CD14-positive monocyte (primary cell): Measurements from ENCODE around the gene NR1D1. TPM values are rescaled to one million over a fixed set of nuclear protein-coding genes. Genes with fewer than 3 reads are reported as not detected.

Source experiments
- DNase-seq, 3 donors: peaks; one replicate each; pipeline ENCODE4 v3.0.0-alpha.2; 2011 to 2022
- H2AFZ ChIP-seq: 2 replicates; pipeline ENCODE4 v1.6.0; 2012; ENCODE audit warnings: mild to moderate bottlenecking, low read depth, low read length, inconsistent platforms; ENCODE audit not compliant: insufficient read depth, poor library complexity, severe bottlenecking
- H3K27ac ChIP-seq, 2 donors: 1 replicate in 1 of 2; 2 replicates in 1 of 2; pipeline ENCODE4 v1.5.1; 2012 to 2013; ENCODE audit warnings: low read length in 2 of 2, control low read depth in 1 of 2, inconsistent platforms in 1 of 2, low read depth in 1 of 2, mild to moderate bottlenecking in 1 of 2
- H3K27me3 ChIP-seq, 2 donors: one replicate each; pipeline versions ENCODE4 v1.6.0 to v1.6.1; 2011 to 2013; ENCODE audit warnings: low read length in 2 of 2; ENCODE audit not compliant: control insufficient read depth in 2 of 2, insufficient read depth in 2 of 2
- H3K36me3 ChIP-seq, 2 donors: replicated peaks in 1 of 2; 1 replicate in 1 of 2; 2 replicates in 1 of 2; pipeline versions ENCODE4 v1.5.1 to v1.6.1; 2012 to 2013; ENCODE audit warnings: low read length in 2 of 2, control low read depth in 1 of 2, inconsistent platforms in 1 of 2, mild to moderate bottlenecking in 1 of 2; ENCODE audit not compliant: insufficient read depth in 2 of 2, control insufficient read depth in 1 of 2
- H3K4me1 ChIP-seq, 2 donors: 1 replicate in 1 of 2; 2 replicates in 1 of 2; pipeline versions ENCODE4 v1.5.1 to v1.6.1; 2012 to 2013; ENCODE audit warnings: low read length in 2 of 2, control low read depth in 1 of 2, inconsistent platforms in 1 of 2, mild to moderate bottlenecking in 1 of 2, moderate library complexity in 1 of 2; ENCODE audit not compliant: insufficient read depth in 2 of 2, control insufficient read depth in 1 of 2
- H3K4me2 ChIP-seq: replicated peaks from 2 replicates; pipeline ENCODE3; 2012; ENCODE audit warnings: low read length, moderate library complexity, mild to moderate bottlenecking; ENCODE audit not compliant: poor library complexity, severe bottlenecking; ENCODE audit errors: extremely low read depth
- H3K4me3 ChIP-seq, 3 experiments: fragments of 200-600 bp in 1 of 3; sonication (generic) in 1 of 3; replicated peaks in 1 of 3; 1 replicate in 2 of 3; 2 replicates in 1 of 3; pipeline ENCODE4 v1.5.1; 2011 to 2013; ENCODE audit warnings: low read length in 3 of 3, mild to moderate bottlenecking in 3 of 3, control low read depth in 2 of 3, low read depth in 2 of 3, inconsistent platforms in 1 of 3, moderate library complexity in 1 of 3
- H3K79me2 ChIP-seq: 2 replicates; pipeline ENCODE4 v1.6.0; 2012; ENCODE audit warnings: mild to moderate bottlenecking, control low read depth, inconsistent platforms, low read length, moderate library complexity; ENCODE audit not compliant: insufficient read depth
- H3K9ac ChIP-seq: 2 replicates; pipeline ENCODE4 v1.6.0; 2017; ENCODE audit warnings: low read length, mild to moderate bottlenecking; ENCODE audit not compliant: insufficient read depth, poor library complexity, severe bottlenecking
- H3K9me3 ChIP-seq, 2 donors: replicated peaks in 1 of 2; 1 replicate in 1 of 2; 2 replicates in 1 of 2; pipeline versions ENCODE4 v1.5.1 to v1.6.1; 2012 to 2013; ENCODE audit warnings: low read length in 2 of 2, control low read depth in 1 of 2; ENCODE audit not compliant: control insufficient read depth in 1 of 2, insufficient read depth in 1 of 2
- H4K20me1 ChIP-seq: 2 replicates; pipeline ENCODE4 v1.6.0; 2012; ENCODE audit warnings: mild to moderate bottlenecking, low read length, control low read depth, moderate library complexity; ENCODE audit not compliant: insufficient read depth
- H3K27ac Mint-ChIP-seq, 7 donors: one replicate each; pipeline ENCODE4 v1.8.0; 2020; ENCODE audit warnings: mild to moderate bottlenecking in 7 of 7, mixed read lengths in 7 of 7, moderate library complexity in 6 of 7, inconsistent platforms in 2 of 7
- H3K27me3 Mint-ChIP-seq, 3 donors: one replicate each; pipeline ENCODE4 v1.8.0; 2021 to 2022; ENCODE audit warnings: low read depth in 3 of 3, mild to moderate bottlenecking in 3 of 3, mixed read lengths in 3 of 3, moderate library complexity in 3 of 3, inconsistent platforms in 1 of 3
- H3K36me3 Mint-ChIP-seq, 2 donors: one replicate each; pipeline ENCODE4 v1.8.0; 2020; ENCODE audit warnings: mixed read lengths in 2 of 2, inconsistent platforms in 1 of 2, mild to moderate bottlenecking in 1 of 2
- H3K4me1 Mint-ChIP-seq: one replicate; pipeline ENCODE4 v1.8.0; 2020; ENCODE audit warnings: mild to moderate bottlenecking, mixed read lengths
- H3K4me3 Mint-ChIP-seq, 2 donors: one replicate each; pipeline ENCODE4 v1.8.0; 2020; ENCODE audit warnings: mild to moderate bottlenecking in 2 of 2, mixed read lengths in 2 of 2, moderate library complexity in 1 of 2
- H3K9me3 Mint-ChIP-seq, 7 donors: one replicate each; pipeline ENCODE4 v1.8.0; 2020 to 2022; ENCODE audit warnings: mixed read lengths in 7 of 7, mild to moderate bottlenecking in 6 of 7, moderate library complexity in 6 of 7, inconsistent platforms in 2 of 7
- WGBS: methylation state at CpG from one replicate; pipeline ENCODE4 v1.1.5; 2013; ENCODE audit warnings: missing lambda C conversion rate; ENCODE audit not compliant: insufficient coverage; 5-methylcytosine and 5-hydroxymethylcytosine counted together
- intact Hi-C, 2 donors: fragments of 100-400 bp; cut with micrococcal nuclease; formaldehyde crosslinking; loops; one replicate each; pipeline versions ENCODE4 v1.15.0 to v1.15.1; 2023
- polyA plus RNA-seq, 3 donors: library from polyadenylated mRNA; depleted of rRNA in 1 of 3; unstranded in 2 of 3; stranded (reverse) in 1 of 3; fragments of 300-500 nt in 2 of 3; fragments of >200 nt in 1 of 3; fragmentation: Illumina TruSeq in 2 of 3; gene quantifications; 1 replicate in 2 of 3; 2 replicates in 1 of 3; pipeline ENCODE4 v1.2.3, GENCODE V29; 2012 to 2021
- TF ChIP-seq, protein P1 (sequence below): fragments of 200-600 bp; IDR thresholded peaks from one replicate; pipeline ENCODE4 v1.8.0; 2022; ENCODE audit warnings: antibody characterized with exemption, mild to moderate bottlenecking

NR1D1 gene
- polyA plus RNA-seq, 3 donors, result 0.28 to 4.9 (median 0.31) TPM

DNA sequence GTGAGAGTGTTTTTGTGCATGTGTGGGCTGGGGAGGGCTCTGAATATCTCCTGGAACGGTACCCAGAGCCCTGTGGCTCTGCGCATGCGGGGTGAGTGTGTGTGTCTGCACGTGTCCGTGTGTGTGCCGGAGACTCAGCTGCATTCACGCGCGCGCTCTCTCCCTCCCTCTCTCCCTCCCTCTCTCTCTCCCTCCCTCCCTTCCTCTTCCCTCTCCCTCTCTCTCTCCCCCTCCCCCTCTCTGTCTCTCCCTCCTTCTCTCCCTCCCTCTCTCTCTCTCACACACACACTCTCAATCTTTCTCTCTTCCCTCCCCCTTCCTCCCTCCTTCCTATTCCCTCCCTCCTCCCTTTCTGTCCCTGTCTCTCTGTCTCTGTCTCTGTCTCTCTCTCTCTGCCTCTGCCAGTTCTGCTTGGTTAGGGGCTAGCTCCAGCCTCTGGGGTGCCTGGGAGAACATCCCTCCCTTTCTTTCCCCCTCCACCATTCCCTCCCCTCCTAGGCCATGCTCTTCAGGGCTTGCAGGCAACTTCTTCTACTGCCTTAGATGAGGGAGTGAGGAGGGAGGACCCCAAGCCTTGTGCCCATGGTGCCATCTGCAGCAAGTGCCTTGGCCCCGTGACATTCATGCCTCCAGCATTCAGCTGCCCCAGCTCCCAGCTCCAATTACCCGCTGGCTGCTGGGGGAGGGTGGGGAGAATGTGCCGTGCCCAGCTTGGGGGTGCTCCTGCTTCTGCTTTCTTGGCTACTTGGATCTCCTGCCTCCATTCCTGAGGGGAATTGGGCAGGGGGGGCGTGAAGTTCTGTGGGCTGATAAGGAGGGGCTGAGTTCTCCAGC is 31.3 kb downstream of the NR1D1 start:
- peak overlapping the region; percentile 42 for H3K9ac ChIP-seq
- H3K4me1 ChIP-seq, result peaks cover 59 to 67% of the 10 kb centered on the region in 2 donors
- H3K4me3 ChIP-seq, result peak overlapping the region; percentile 23 to 76 (median 37)
- peak overlapping the region; percentile 40 for H2AFZ ChIP-seq
- no peaks in the 10 kb centered on the region for H3K27me3 ChIP-seq
- H3K4me2 ChIP-seq, result peak overlapping the region; percentile 84
- peaks cover 0 to 5% of the 10 kb centered on the region in 2 donors for H3K36me3 ChIP-seq
- peaks cover 95% of the 10 kb centered on the region for H4K20me1 ChIP-seq
- TF ChIP-seq, protein P1, sequence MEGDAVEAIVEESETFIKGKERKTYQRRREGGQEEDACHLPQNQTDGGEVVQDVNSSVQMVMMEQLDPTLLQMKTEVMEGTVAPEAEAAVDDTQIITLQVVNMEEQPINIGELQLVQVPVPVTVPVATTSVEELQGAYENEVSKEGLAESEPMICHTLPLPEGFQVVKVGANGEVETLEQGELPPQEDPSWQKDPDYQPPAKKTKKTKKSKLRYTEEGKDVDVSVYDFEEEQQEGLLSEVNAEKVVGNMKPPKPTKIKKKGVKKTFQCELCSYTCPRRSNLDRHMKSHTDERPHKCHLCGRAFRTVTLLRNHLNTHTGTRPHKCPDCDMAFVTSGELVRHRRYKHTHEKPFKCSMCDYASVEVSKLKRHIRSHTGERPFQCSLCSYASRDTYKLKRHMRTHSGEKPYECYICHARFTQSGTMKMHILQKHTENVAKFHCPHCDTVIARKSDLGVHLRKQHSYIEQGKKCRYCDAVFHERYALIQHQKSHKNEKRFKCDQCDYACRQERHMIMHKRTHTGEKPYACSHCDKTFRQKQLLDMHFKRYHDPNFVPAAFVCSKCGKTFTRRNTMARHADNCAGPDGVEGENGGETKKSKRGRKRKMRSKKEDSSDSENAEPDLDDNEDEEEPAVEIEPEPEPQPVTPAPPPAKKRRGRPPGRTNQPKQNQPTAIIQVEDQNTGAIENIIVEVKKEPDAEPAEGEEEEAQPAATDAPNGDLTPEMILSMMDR, result no peak
- DNase-seq, result peak; percentile 48 to 59 (median 56)
- intact Hi-C loops, result no loop called here
- H3K36me3 Mint-ChIP-seq, result peaks cover 4 to 6% of the 10 kb centered on the region in 2 donors
- no peak overlapping the region for H3K27ac ChIP-seq
- no peaks in the 10 kb centered on the region for H3K9me3 Mint-ChIP-seq
- peaks cover 94% of the 10 kb centered on the region for H3K79me2 ChIP-seq
- peak overlapping the region; percentile 85 to 96 for H3K4me3 Mint-ChIP-seq
- H3K4me1 Mint-ChIP-seq, result peaks cover 75% of the 10 kb centered on the region
- peak overlapping the region; percentile 8 to 85 (median 68) for H3K27ac Mint-ChIP-seq
- 2% methylated on average over 9 of the region's 14 CpGs for WGBS
- no peaks in the 10 kb centered on the region for H3K9me3 ChIP-seq
- peaks cover 0 to 2% (median 2%) of the 10 kb centered on the region in 3 donors for H3K27me3 Mint-ChIP-seq

GRCh38 chr17:40068584-40068916 is 31.8 kb downstream of the NR1D1 start:
- H3K4me1 Mint-ChIP-seq, result peaks cover 80% of the 10 kb centered on the region
- DNase-seq, result no peak

More at GRCh38 chr17:40068584-40068916, 31.8 kb downstream of the NR1D1 start:
- no peak overlapping the region for H3K27ac ChIP-seq
- peak overlapping the region; percentile 40 for H2AFZ ChIP-seq
- no peaks in the 10 kb centered on the region for H3K36me3 ChIP-seq
- Mint-ChIP-seq H3K4me3 (peak overlapping the region; percentile 85 to 96), H3K27ac (peak overlapping the region in 5 of 7 donors; percentile 8 to 85 (median 72)), H3K27me3 (peaks cover 0 to 2% (median 2%) of the 10 kb centered on the region in 3 donors), H3K9me3 (no peaks in the 10 kb centered on the region), H3K36me3 (peaks cover 4 to 6% of the 10 kb centered on the region in 2 donors)
- H3K27me3 ChIP-seq, result no peaks in the 10 kb centered on the region
- WGBS, result 0% methylated on average over 3 of the region's 5 CpGs
- peak overlapping the region; percentile 84 for H3K4me2 ChIP-seq
- H3K79me2 ChIP-seq, result peaks cover 98% of the 10 kb centered on the region
- peaks cover 65 to 72% of the 10 kb centered on the region in 2 donors for H3K4me1 ChIP-seq
- peaks cover 95% of the 10 kb centered on the region for H4K20me1 ChIP-seq
- peak overlapping the region; percentile 23 to 76 (median 37) for H3K4me3 ChIP-seq
- peak overlapping the region; percentile 42 for H3K9ac ChIP-seq
- intact Hi-C loops, result no loop called here
- no peaks in the 10 kb centered on the region for H3K9me3 ChIP-seq
- TF ChIP-seq, protein P1, result no peak
